Measurements from ENCODE around the gene SLC37A3. TPM values are rescaled to one million over a fixed set of nuclear protein-coding genes. Genes with fewer than 3 reads are reported as not detected.

Gene SLC37A3
- total and polyA plus RNA-seq, 2 of the 13 experiments (the other 11 are each of a cell fraction or from before 2014, with no cell fraction given): 21.3 to 27.9 TPM

DNA sequence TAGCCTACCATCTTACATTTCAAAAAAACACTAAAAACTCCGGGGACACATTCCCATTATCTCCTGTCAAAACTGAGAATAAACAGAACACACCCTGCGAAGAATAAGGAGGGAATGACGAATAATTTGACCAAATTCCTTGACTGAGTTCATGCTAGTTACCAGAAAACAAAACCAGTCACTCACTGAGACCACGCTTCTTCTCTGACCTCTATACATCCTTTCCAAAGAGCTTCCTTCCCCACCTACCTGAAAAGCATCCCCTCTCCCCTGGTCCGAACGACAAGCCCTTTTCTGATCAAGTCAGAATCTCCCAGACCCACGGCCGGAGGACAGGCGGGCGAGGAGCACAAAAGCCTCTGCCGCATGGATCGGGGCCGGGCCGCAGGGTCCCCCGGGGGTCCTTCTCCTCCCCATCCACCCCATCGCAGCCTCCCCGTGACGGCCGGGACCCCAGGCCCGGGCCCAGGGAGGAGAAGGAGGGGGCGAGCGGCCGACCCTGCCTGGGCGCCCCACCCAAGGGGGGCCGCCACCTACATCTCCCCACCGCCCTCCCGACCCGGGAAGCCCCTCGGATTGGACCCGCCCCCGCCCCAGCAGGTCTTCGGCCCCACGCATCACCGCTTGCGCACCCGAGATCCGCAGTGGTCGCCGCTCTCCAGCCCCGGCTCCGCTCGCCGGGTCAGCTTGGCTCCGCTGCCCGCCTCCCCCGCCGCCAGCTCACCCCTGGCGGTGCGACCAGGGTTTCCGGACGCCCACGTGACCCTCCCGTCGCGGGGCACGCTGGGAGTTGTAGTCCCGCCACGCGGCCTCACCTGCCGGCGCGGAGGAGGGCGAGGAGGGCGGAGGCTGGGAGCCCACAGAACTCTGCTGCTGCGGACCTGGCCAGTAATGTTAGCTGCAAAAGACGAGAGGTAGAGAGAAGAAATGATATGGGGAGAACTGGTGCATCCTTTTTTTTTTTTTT, at the start of gene SLC37A3 (continued):
- TF ChIP-seq KDM3A (CRISPR knock-in tag; IDR thresholded peaks at IDR 0.05; ENCODE audit: low read depth) (peak; percentile 38; the same call in 1 of the 2 replicates), HNF4A (CRISPR knock-in tag; IDR thresholded peaks at IDR 0.05) (no peak), TAF1 (CRISPR knock-in tag; IDR thresholded peaks at IDR 0.05) (peak; percentile 66; the same call in 1 of the 2 replicates), ZNF446 (CRISPR knock-in tag; IDR thresholded peaks at IDR 0.05) (no peak), HNRNPLL (IDR thresholded peaks at IDR 0.05; ENCODE audit: low read depth, low read length, poor library complexity, severe bottlenecking) (peak; percentile 77), ZNF749 (CRISPR knock-in tag; IDR thresholded peaks at IDR 0.05; ENCODE audit: borderline replicate concordance) (no peak), MIER3 (CRISPR knock-in tag; IDR thresholded peaks at IDR 0.05; ENCODE audit: borderline replicate concordance) (peak; percentile 32; the same call in 1 of the 2 replicates), FOXO1 (CRISPR knock-in tag; IDR thresholded peaks at IDR 0.05) (0 out of 2 replicates have a peak, but pooled peaks have one; percentile 12), NCOA1 (CRISPR knock-in tag; IDR thresholded peaks at IDR 0.05) (no peak), KLF9 (CRISPR knock-in tag; IDR thresholded peaks at IDR 0.05; ENCODE audit: low read depth) (no peak), ZNF44 (CRISPR knock-in tag; IDR thresholded peaks at IDR 0.05) (peak; percentile 33; the same call in 1 of the 2 replicates), RAD51 (IDR thresholded peaks at IDR 0.05; ENCODE audit: borderline replicate concordance) (peak; percentile 86), TBL1XR1 (IDR thresholded peaks at IDR 0.05; ENCODE audit: borderline replicate concordance, low read length, partially characterized antibody) (peak; percentile 25), ADNP (CRISPR knock-in tag; IDR thresholded peaks at IDR 0.05) (no peak), ZFY (CRISPR knock-in tag; IDR thresholded peaks at IDR 0.05) (peak; percentile 75; the same call in 1 of the 2 replicates), CBFB (CRISPR knock-in tag; IDR thresholded peaks at IDR 0.05) (no peak), GATAD2A (CRISPR knock-in tag; IDR thresholded peaks at IDR 0.05) (no peak), ATF7-NPFF (CRISPR knock-in tag; IDR thresholded peaks at IDR 0.05; ENCODE audit: low read depth) (no peak), SKI (IDR thresholded peaks at IDR 0.05; ENCODE audit: partially characterized antibody) (peak; percentile 17), MAZ (IDR thresholded peaks at IDR 0.05; ENCODE audit: borderline replicate concordance, low read depth, low read length) (peak; percentile 45; the same call in 1 of the 2 replicates), MAZ (CRISPR knock-in tag; IDR thresholded peaks at IDR 0.05; ENCODE audit: low read depth) (peak; percentile 85), ZNF3 (CRISPR knock-in tag; IDR thresholded peaks at IDR 0.05) (no peak), ZNF747 (CRISPR knock-in tag; IDR thresholded peaks at IDR 0.05; ENCODE audit: borderline replicate concordance) (0 out of 2 replicates have a peak, but pooled peaks have one; percentile 58), NFE2 (CRISPR knock-in tag; IDR thresholded peaks at IDR 0.05) (no peak), DMAP1 (CRISPR knock-in tag; IDR thresholded peaks at IDR 0.05) (peak; percentile 68), YEATS2 (CRISPR knock-in tag; IDR thresholded peaks at IDR 0.05; ENCODE audit: borderline replicate concordance) (peak; percentile 54; the same call in 1 of the 2 replicates), SOX13 (IDR thresholded peaks at IDR 0.05) (no peak), SOX13 (CRISPR knock-in tag; conservative IDR thresholded peaks at IDR 0.05 in 1 of 2, IDR thresholded peaks at IDR 0.05 in 1 of 2) (peak in 1 of 2 experiments; percentile 18; a peak in 1 of 4 replicates), KMT2B (CRISPR knock-in tag; IDR thresholded peaks at IDR 0.05) (peak; percentile 87), ZNF382 (CRISPR knock-in tag; IDR thresholded peaks at IDR 0.05; ENCODE audit: borderline replicate concordance) (no peak), ZNF329 (CRISPR knock-in tag; IDR thresholded peaks at IDR 0.05; ENCODE audit: low read depth) (no peak)

Measured in HepG2 (cell line).